Measurements from ENCODE around the gene ZNF324.
"Not testable (repeated sequence)": the region's sequence is repeated elsewhere in the genome, so short reads cannot be mapped to it uniquely, and the experiment has no call there.

The ZNF324 gene

DNA sequence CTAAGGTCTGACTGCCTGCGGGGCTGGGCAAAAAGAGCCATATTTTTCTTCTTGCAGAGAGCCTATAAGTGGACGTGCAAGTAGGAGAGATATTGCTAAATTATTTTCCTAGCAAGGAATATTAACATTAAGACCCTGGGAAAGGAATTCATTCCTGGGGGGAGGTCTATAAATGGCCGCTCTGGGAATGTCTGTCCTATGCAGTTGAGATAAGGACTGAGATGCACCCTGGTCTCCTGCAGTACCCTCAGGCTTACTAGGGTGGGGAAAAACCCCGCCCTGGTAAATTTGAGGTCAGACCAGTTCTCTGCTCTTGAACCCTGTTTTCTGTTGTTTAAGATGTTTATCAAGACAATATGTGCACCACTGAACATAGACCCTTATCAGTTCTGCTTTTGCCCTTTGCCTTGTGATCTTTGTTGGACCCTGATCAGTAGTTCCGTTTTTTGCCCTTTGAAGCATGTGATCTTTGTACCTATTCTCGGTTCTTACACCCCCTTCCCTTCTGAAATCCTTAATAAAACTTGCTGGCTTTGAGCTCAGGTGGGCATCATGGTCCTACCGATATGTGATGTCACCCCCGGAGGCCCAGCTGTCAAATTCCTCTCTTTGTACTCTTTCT, 40.8 kb downstream of the ZNF324 start:
- not testable (repeated sequence) for DNase-seq

DNA sequence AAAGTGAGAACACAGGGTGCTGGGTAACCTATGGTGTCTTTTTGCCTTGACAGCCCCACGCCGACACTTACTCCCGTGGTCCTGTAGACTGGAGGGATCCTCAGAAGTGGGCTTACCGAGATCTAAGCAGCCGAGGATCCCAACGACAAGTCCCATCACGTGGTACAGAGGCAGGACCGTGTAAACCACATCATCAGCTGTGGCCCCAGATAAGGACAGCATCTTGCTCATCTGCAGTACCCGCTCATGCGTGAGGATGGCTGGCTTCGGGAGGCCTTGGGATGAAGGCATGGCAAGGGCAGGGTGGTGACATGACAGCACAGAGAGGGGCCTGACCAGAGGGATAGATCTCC, 42.8 kb downstream of the ZNF324 start:
- DNase-seq = no peak

GRCh38 chr19:58510084-58510862, 43.4 kb downstream of the ZNF324 start:
- no peak for DNase-seq

- no peak for DNase-seq
These were observed 44.7 kb downstream of the ZNF324 start, which contains the start of gene SLC27A5 for GRCh38 chr19:58511353-58512208. SLC27A5 (minus strand) TSS chr19:58511992; CDS start chr19:58511955, 37 bp downstream.

GRCh38 chr19:58513213-58513693, 46.4 kb downstream of the ZNF324 start:
- no peak for DNase-seq

- DNase-seq = peak; percentile 99
These were observed 47.0 kb downstream of the ZNF324 start for GRCh38 chr19:58513694-58514563.

DNA sequence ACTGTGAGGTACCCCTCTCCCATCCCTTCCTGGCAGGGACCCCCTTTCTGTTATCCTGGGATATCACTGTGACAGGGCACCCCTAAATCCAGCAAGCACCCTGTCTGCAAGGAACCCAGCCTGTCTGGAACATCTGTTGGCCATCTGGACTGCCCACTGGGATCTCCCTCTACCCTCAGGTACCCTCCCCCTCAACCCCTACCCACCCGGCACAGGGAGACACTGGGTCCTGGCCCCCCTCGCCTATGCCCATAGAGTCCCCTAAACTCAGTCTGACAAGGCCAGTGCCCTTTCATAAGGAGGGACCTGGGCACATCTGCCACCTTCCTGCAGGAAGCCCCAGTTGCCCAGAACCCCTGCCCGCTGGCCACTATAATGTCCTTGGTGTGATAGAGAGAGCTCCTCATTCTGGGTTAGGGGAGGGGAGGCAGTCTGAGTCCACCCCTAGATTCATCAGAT, 47.7 kb downstream of the ZNF324 start:
- DNase-seq = no peak

DNA sequence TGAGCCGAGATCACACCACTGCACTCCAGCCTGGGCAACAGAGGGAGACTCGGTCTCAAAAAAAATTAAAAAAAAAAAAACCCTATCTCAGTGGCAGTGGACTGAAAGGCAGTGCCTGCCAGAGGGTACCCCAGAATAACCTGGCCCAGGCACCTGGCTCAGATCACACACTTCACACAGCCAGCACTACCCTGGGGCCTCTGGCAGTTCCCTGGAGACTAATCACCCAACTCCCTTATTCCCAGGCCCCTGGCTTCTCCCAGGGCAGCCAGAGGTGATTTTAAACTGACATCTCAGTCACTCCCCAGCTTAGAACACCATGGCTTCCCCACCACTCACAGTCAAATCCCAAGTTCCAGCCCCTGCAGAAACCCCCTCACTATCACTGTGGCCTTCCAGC, 48.4 kb downstream of the ZNF324 start:
- DNase-seq = no peak

- DNase-seq = no peak
These were observed 49.5 kb downstream of the ZNF324 start for GRCh38 chr19:58516246-58516836.

DNA sequence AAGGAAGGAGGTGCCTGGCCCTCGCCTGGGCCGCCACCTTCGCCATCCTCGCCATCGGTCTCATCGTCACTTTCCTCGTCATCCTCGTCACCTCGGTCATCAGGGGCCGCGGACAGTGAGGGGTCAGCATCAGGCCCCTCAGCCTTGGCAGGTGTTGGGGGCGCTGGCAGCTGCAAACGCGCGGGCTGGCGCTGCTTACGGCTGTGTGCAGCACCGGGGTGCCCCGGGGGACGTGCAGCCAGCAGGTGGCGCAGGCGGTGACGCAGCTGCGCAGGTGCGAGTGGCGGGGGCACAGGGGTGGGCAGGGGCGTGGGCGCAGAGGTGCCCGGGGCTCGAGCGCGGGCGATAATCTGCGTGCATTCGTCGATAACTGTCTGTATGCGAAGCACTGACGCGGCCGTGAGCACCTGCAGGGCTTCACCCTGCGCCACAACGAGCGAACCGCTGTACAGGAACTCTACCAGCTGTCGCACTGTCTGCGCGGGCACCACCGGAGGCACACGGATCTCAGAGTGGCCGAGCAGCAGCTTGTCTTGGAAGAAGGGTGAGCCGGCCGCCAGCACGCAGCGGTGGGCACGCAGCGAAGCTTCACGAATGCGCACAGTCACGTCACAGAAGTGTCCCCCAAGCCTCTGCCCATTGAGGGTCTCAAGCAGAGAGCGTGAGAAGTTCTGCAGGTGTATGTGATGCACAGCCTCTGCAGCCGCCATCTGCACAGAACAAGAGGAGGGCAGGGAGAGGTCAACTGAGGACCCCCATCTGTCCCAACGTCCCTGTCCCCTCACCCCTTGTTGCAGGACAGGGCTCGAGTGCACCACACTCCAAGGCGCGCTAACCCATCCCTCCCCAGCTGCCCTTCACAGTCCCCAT, 50.3 kb downstream of the ZNF324 start:
- DNase-seq = no peak

DNA sequence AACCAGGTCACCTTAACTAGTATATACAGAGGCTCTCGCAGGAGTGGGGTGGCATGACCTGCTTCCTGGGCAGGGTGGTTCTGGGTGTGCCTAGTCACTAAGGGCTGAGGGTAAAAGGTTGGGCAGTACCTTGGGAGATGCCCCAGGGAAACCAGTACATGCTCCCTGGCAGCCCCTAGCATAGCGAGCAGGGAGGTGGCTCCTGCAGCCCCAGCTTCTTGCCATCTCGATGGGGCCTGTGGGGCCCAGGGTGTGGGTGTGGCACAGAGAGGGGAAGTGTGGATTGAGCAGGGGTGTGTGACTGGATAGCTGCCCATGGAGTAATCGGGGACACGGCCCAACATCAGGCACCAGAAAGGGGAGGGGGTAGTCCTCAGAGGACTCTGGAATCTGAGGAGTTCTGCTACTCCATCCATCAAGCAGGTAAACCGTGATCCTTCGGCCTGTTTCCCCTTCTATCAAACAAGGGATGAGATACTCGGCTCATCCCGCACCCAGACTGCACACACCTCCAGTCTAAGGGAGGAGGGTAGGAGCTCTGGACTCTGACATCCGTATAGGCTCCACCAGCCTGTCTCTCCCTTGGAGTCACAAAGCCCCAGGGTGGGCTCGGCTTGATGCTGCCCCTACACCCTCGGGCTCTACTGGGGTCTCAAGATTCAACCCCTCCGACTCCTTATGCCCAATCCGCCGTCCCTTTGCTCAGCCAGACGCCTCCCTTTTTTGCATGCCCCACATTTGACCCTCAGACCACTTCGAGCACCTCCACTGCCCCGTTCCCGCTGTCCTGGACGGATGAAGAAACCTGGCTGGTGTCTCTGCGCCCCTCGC, 51.6 kb downstream of the ZNF324 start:
- DNase-seq = peak; percentile 39

GRCh38 chr19:58519087-58519354, 52.1 kb downstream of the ZNF324 start:
- peak; percentile 69 for DNase-seq

DNA sequence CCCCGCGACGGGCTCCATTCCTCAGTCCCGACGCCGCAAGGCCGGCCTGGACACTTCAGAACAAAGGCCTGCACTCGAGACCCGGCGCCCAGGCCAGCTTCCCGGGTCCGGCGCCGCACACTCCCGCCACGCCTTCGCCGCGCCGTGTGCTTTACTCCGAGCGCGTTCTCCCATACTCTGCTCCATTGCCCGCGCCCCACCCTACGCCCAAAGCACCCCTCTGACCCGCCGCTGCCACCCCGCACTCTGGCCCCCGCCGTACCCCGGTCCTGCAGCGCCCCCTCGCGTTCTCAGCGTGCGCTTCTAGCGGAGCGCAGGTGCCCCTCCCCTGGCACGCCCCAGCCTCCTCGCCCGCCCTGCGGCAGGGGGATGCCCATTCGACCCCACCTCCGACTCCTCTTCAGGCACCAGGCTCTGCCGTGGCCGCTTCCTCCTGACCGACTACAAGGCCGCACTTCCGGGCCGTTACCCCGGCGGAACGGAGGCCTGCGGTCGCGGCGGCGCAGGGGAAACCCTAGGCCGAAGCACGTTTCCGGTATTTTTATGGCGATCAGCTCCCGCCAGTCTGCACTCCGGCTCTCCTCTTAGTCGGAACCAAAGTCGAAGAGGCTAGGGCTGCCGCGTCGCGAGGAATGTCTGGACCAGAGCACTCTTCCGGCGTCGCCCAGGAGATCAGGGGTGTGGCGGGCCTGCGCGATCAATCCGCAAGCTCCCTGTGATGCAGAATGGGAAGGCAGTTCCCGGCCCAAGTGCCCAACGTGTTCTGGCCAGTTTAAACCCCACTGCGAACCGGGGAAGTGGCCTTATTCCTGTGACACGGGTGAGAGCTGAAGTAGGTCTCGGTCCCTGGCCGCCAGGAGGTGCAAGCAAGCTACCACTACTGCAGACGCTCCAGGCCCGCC, 52.7 kb downstream of the ZNF324 start, which contains the start of gene ZBTB45:
Gene ZBTB45 (minus strand): TSS at position 456 of the 902 bp plus-strand sequence. CDS start 2,137 bp downstream, outside the sequence.
- DNase-seq = peak; percentile 96

GRCh38 chr19:58520257-58520599, 53.3 kb downstream of the ZNF324 start:
- no peak for DNase-seq

GRCh38 chr19:58521651-58522050, 54.8 kb downstream of the ZNF324 start:
- DNase-seq = no peak

- no peak for DNase-seq
These were observed 55.8 kb downstream of the ZNF324 start for GRCh38 chr19:58522709-58523108.

All from activated CD4-positive, alpha-beta T cell treated with anti-CD3 and anti-CD28 coated beads, Interleukin-2, Interleukin-6, amounts not matched to agents 100 ng/mL and 50 ng/mL, durations not matched to agents 16 hours and 8 hours (primary cell).